GM23338 (cell line): ENCODE measurements around the gene PROCR. TPM values are rescaled to one million over a fixed set of nuclear protein-coding genes. Genes with fewer than 3 reads are reported as not detected.

Experiments
- ATAC-seq: fragments of 200-7000 bp; cut with Tn5 transposase; 3 replicates; pipeline ENCODE4 v1.9.1; 2020
- DNase-seq: peaks from one replicate; pipeline ENCODE4 v3.0.0-alpha.2; 2015; ENCODE audit warnings: low spot score
- H2AFZ ChIP-seq: fragments of 200-600 bp; sonication (generic); 2 replicates; pipeline ENCODE4 v1.8.0; 2016; ENCODE audit warnings: antibody characterized with exemption, mild to moderate bottlenecking, moderate library complexity
- H3F3A ChIP-seq: fragments of 200-600 bp; sonication (generic); replicated peaks from 2 replicates; pipeline ENCODE4 v1.8.0; 2017; ENCODE audit warnings: antibody characterized with exemption, mixed run types, low read depth
- H3K27ac ChIP-seq: fragments of 200-600 bp; sonication (generic); 2 replicates; pipeline ENCODE4 v1.6.1; 2016; ENCODE audit warnings: low read depth
- H3K27me3 ChIP-seq: fragments of 200-600 bp; sonication (generic); 2 replicates; pipeline ENCODE4 v1.8.0; 2016; ENCODE audit warnings: mild to moderate bottlenecking, mixed run types, moderate library complexity; ENCODE audit not compliant: insufficient read depth
- H3K36me3 ChIP-seq: fragments of 200-600 bp; sonication (generic); 2 replicates; pipeline ENCODE4 v1.8.0; 2016; ENCODE audit warnings: mild to moderate bottlenecking; ENCODE audit not compliant: insufficient read depth
- H3K4me1 ChIP-seq: fragments of 200-600 bp; sonication (generic); 2 replicates; pipeline ENCODE4 v1.8.0; 2016; ENCODE audit warnings: mild to moderate bottlenecking, moderate library complexity; ENCODE audit not compliant: insufficient read depth
- H3K4me2 ChIP-seq: fragments of 200-600 bp; sonication (generic); 2 replicates; pipeline ENCODE4 v1.7.1; 2017; ENCODE audit warnings: mixed run types
- H3K4me3 ChIP-seq: fragments of 200-600 bp; sonication (generic); 2 replicates; pipeline ENCODE4 v1.6.1; 2016; ENCODE audit warnings: mixed run types
- H3K79me2 ChIP-seq: fragments of 200-600 bp; sonication (generic); replicated peaks from 2 replicates; pipeline ENCODE4 v1.8.0; 2017; ENCODE audit warnings: mild to moderate bottlenecking; ENCODE audit not compliant: insufficient read depth
- H3K9me2 ChIP-seq: fragments of 200-600 bp; sonication (generic); 2 replicates; pipeline ENCODE4 v1.8.0; 2017; ENCODE audit not compliant: insufficient read depth
- H4K20me1 ChIP-seq: fragments of 200-600 bp; sonication (generic); replicated peaks from 2 replicates; pipeline ENCODE4 v1.8.0; 2017; ENCODE audit warnings: mild to moderate bottlenecking; ENCODE audit not compliant: insufficient read depth
- H3K27ac Mint-ChIP-seq: 2 replicates; pipeline ENCODE4 v1.8.0; 2020; ENCODE audit warnings: inconsistent platforms, mild to moderate bottlenecking, moderate library complexity, mixed read lengths
- H3K27me3 Mint-ChIP-seq: 3 replicates; pipeline ENCODE4 v1.8.0; 2022; ENCODE audit warnings: low read depth, mild to moderate bottlenecking, moderate library complexity, mixed read lengths, inconsistent platforms; ENCODE audit not compliant: insufficient read depth, poor library complexity
- H3K36me3 Mint-ChIP-seq: 3 replicates; pipeline ENCODE4 v1.8.0; 2021; ENCODE audit warnings: low read depth, mild to moderate bottlenecking, inconsistent platforms, moderate library complexity, mixed read lengths
- H3K4me1 Mint-ChIP-seq: 3 replicates; pipeline ENCODE4 v1.8.0; 2020; ENCODE audit warnings: mild to moderate bottlenecking, inconsistent platforms, mixed read lengths
- H3K4me3 Mint-ChIP-seq: 3 replicates; pipeline ENCODE4 v1.8.0; 2021; ENCODE audit warnings: moderate library complexity, mild to moderate bottlenecking, inconsistent platforms, mixed read lengths
- H3K9me3 Mint-ChIP-seq: 3 replicates; pipeline ENCODE4 v1.8.0; 2020; ENCODE audit warnings: moderate library complexity, mild to moderate bottlenecking, inconsistent platforms, mixed read lengths
- EZH2 ChIP-seq: fragments of 200-600 bp; sonication (generic); IDR thresholded peaks from one replicate; pipeline ENCODE4 v1.8.0; 2017; ENCODE audit warnings: antibody characterized with exemption, mild to moderate bottlenecking, low read depth; ENCODE audit not compliant: unreplicated experiment
- NANOG ChIP-seq: IDR thresholded peaks from 2 replicates; pipeline ENCODE4 v1.6.1; 2016; ENCODE audit warnings: antibody characterized with exemption, borderline replicate concordance
- POLR2AphosphoS5 ChIP-seq: IDR thresholded peaks from 2 replicates; pipeline ENCODE4 v1.6.1; 2016; ENCODE audit warnings: antibody characterized with exemption, low read depth
- REST ChIP-seq: IDR thresholded peaks from one replicate; pipeline ENCODE4 v1.6.1; 2018; ENCODE audit warnings: antibody characterized with exemption; ENCODE audit not compliant: unreplicated experiment
- polyA plus RNA-seq: library from polyadenylated mRNA; unstranded; fragments of >200 nt; fragmentation: Nextera tagmentation; extraction: Ambion mirVana; gene quantifications from 2 replicates; pipeline ENCODE4 v1.2.1, GENCODE V29; 2016
- total RNA-seq: library from RNA; depleted of rRNA; stranded (reverse); fragments of >200 nt; shearing (Covaris generic); gene quantifications from 2 replicates; pipeline ENCODE4 v1.2.3, GENCODE V29; 2014
- TF ChIP-seq, protein P1 (sequence below): fragments of 250-450 bp; sonication (Bioruptor Pico); IDR thresholded peaks from 2 replicates; pipeline ENCODE4 v1.5.0; 2020; ENCODE audit warnings: mild to moderate bottlenecking, moderate library complexity

PROCR gene
- total and polyA plus RNA-seq, 2 experiments from 2014 or later, result 32.9 to 36.1 TPM

DNA sequence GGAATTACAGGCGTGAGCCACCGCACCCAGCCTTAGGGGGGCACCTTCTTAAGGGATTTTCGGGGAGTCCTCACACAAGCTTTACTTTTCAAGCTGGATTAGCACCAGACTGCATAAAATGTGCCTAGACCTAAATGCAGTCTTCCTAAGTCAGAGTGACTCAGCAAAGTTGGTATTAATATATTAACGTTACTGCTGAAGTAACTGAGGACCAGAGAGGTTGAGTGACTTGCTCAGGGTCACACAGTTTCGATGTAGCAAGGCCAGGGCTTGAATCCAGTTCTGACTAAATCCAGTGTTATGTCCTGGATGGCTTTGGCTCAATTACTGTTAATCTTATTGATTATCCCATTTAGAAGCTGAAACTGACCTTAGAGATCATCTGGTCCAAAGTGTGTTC is 38.1 kb upstream of the PROCR start:
- no peak overlapping the region for H3K4me3 Mint-ChIP-seq

More for the DNA sequence above, 38.1 kb upstream of the PROCR start:
- H3K79me2 ChIP-seq, result no peaks in the 10 kb centered on the region
- no peaks in the 10 kb centered on the region for H3K27me3 ChIP-seq
- ATAC-seq (no peak), DNase-seq (no peak)
- Mint-ChIP-seq H3K36me3 (peaks cover 17% of the 10 kb centered on the region), H3K27me3 (peaks cover 2% of the 10 kb centered on the region), H3K9me3 (no peaks in the 10 kb centered on the region), H3K27ac (no peak overlapping the region; the same call in 1 of the 2 replicates), H3K4me1 (no peaks in the 10 kb centered on the region)
- no peaks in the 10 kb centered on the region for H3K9me2 ChIP-seq
- H3K4me2 ChIP-seq, result no peak overlapping the region
- H3K36me3 ChIP-seq, result 0 out of 2 replicates have a peak, but pooled peaks cover 6% of the 10 kb centered on the region
- no peaks in the 10 kb centered on the region for H4K20me1 ChIP-seq
- no peak overlapping the region for H3K27ac ChIP-seq
- H3K4me3 ChIP-seq, result no peak overlapping the region
- H3F3A ChIP-seq, result no peaks in the 10 kb centered on the region
- TF ChIP-seq, protein P1, sequence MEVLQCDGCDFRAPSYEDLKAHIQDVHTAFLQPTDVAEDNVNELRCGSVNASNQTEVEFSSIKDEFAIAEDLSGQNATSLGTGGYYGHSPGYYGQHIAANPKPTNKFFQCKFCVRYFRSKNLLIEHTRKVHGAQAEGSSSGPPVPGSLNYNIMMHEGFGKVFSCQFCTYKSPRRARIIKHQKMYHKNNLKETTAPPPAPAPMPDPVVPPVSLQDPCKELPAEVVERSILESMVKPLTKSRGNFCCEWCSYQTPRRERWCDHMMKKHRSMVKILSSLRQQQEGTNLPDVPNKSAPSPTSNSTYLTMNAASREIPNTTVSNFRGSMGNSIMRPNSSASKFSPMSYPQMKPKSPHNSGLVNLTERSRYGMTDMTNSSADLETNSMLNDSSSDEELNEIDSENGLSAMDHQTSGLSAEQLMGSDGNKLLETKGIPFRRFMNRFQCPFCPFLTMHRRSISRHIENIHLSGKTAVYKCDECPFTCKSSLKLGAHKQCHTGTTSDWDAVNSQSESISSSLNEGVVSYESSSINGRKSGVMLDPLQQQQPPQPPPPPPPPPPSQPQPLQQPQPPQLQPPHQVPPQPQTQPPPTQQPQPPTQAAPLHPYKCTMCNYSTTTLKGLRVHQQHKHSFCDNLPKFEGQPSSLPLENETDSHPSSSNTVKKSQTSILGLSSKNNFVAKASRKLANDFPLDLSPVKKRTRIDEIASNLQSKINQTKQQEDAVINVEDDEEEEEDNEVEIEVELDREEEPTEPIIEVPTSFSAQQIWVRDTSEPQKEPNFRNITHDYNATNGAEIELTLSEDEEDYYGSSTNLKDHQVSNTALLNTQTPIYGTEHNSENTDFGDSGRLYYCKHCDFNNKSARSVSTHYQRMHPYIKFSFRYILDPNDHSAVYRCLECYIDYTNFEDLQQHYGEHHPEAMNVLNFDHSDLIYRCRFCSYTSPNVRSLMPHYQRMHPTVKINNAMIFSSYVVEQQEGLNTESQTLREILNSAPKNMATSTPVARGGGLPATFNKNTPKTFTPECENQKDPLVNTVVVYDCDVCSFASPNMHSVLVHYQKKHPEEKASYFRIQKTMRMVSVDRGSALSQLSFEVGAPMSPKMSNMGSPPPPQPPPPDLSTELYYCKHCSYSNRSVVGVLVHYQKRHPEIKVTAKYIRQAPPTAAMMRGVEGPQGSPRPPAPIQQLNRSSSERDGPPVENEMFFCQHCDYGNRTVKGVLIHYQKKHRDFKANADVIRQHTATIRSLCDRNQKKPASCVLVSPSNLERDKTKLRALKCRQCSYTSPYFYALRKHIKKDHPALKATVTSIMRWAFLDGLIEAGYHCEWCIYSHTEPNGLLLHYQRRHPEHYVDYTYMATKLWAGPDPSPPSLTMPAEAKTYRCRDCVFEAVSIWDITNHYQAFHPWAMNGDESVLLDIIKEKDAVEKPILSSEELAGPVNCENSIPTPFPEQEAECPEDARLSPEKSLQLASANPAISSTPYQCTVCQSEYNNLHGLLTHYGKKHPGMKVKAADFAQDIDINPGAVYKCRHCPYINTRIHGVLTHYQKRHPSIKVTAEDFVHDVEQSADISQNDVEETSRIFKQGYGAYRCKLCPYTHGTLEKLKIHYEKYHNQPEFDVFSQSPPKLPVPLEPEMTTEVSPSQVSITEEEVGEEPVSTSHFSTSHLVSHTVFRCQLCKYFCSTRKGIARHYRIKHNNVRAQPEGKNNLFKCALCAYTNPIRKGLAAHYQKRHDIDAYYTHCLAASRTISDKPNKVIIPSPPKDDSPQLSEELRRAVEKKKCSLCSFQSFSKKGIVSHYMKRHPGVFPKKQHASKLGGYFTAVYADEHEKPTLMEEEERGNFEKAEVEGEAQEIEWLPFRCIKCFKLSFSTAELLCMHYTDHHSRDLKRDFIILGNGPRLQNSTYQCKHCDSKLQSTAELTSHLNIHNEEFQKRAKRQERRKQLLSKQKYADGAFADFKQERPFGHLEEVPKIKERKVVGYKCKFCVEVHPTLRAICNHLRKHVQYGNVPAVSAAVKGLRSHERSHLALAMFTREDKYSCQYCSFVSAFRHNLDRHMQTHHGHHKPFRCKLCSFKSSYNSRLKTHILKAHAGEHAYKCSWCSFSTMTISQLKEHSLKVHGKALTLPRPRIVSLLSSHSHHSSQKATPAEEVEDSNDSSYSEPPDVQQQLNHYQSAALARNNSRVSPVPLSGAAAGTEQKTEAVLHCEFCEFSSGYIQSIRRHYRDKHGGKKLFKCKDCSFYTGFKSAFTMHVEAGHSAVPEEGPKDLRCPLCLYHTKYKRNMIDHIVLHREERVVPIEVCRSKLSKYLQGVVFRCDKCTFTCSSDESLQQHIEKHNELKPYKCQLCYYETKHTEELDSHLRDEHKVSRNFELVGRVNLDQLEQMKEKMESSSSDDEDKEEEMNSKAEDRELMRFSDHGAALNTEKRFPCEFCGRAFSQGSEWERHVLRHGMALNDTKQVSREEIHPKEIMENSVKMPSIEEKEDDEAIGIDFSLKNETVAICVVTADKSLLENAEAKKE (CRISPR knock-in tag), result no peak
- TF ChIP-seq POLR2AphosphoS5 (no peak), REST (no peak), NANOG (no peak), EZH2 (no peak)
- H2AFZ ChIP-seq, result no peak overlapping the region
- no peaks in the 10 kb centered on the region for H3K4me1 ChIP-seq
